Lung microvascular endothelial cell (primary cell): ENCODE measurements around the gene TTN. TPM values are rescaled to one million over a fixed set of nuclear protein-coding genes. Genes with fewer than 3 reads are reported as not detected.
A peak's percentile ranks its signal among the peaks of the same experiment; 100 is the strongest.

Experiments used
- DNase-seq, 2 donors: peaks; one replicate each; pipeline versions ENCODE4 v3.0.0 to v3.0.0-alpha.2; 2010; ENCODE audit warnings: low read depth in 2 of 2
- total RNA-seq: library from RNA; depleted of rRNA; stranded (reverse); fragments of >200 nt; gene quantifications from 2 replicates; pipeline ENCODE4 v1.2.1, GENCODE V29; 2014

The TTN gene
- total RNA-seq, 1 donor from 2014 or later, result 0.60 TPM

- no peak for DNase-seq
These were observed 4.7 kb upstream of the TTN start for GRCh38 chr2:178811901-178812300.

DNA sequence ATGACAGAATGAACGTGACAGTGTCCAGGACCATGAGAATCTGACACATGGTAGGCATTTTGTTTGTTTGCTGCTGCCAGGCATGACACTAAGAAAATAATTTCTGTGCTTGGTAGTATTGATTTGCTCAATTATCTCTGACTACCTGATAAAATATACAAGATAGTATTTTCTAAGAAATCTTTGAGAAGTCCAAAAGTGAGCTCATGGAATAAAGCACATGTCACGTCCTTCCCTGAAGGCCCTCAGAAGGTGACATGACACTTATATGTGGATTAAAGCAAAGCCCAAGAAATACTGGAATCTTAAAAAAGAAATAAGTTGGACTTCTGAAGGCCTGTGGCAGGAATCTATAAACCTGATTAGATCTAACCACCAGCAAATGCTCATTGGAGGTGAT is 3.8 kb upstream of the TTN start:
- no peak for DNase-seq

DNA sequence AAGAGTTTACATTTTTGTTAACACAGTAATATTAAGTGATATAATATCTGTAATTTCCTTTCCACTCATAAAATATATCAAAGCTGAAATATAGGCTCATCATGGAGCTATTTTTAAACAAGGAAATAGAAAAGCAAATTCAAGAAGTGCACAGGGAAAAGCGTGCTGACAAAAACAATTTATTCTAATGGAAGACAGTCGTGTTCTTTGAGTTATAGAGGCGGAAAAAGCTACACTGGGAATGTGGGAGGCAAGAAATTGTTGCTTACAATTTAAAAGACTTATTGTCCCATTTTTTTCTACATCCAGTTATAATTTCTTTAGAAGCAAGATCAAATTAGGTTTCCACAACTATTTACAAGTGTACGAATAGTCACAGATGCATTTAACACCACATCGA is 3.2 kb upstream of the TTN start:
- no peak for DNase-seq

GRCh38 chr2:178806543-178806942 is 680 bp downstream of the TTN start:
- no peak for DNase-seq

GRCh38 chr2:178805457-178805856 is 1.8 kb downstream of the TTN start:
- no peak for DNase-seq

- peak in 1 of 2 donors; percentile 11 for DNase-seq
These were observed 2.4 kb downstream of the TTN start for GRCh38 chr2:178804791-178805190.

DNA sequence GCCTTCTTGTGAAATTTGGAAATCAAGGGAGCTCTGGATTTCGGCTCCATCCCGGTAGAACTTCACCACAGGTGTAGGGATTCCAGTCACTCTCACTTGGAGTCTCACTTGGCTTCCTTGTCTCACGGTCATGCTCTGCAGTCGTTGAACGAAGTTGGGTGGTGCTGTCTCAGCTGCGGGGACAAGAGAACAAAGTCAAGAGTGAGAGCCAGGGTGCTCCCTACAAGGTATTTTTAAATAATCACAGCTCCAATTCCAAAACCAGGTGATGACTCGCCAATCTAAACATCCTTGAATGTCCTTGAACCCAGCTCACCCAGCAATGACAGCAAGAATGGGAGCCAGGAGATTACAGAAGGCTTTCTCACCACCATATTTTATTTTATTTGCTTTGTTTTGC is 6.7 kb downstream of the TTN start:
- no peak for DNase-seq

DNA sequence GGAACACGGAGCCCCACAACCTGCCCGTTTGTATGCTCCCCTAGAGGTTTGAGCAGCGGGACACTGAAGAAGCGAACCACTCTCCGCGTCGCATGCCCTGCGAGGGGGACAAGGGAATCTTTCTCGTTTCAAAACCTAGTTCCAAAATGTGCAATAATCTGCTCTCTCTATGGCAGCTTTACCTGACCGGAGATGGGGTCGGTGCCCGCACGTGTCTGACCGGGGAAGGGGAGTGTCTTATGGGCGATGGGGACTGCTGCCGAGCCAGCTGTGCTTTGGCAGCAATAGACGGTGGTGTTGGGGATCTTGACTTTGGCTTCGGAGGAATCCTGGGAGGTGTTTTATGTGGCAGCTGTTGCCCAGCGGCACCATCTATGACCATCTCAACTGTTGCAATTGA is 7.9 kb downstream of the TTN start:
- DNase-seq, result no peak

- DNase-seq, result peak; percentile 61 to 83
These were observed 11.0 kb downstream of the TTN start for GRCh38 chr2:178796079-178796677.

DNA sequence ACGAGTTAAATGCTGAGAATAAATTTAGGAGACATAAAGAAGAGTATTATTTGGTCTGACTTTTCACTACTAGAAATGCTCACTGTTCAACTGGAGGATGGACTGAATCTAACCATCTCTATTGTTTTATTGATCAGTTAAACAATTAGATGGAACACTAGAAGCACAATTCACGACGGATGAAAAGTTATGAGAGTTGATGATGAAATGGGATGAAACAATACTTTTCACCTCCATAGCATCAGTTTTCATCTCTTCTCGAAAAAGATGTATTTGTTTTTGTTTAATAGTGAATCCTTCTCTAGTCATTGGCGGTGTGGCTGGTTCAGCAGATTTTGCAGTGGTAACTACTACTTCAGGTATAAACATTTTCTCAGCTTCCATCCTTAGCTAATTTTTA is 19.3 kb downstream of the TTN start:
- DNase-seq, result no peak

- no peak for DNase-seq
These were observed 20.1 kb downstream of the TTN start for GRCh38 chr2:178787155-178787554.

- no peak for DNase-seq
These were observed 23.3 kb downstream of the TTN start for GRCh38 chr2:178783889-178784288.

DNA sequence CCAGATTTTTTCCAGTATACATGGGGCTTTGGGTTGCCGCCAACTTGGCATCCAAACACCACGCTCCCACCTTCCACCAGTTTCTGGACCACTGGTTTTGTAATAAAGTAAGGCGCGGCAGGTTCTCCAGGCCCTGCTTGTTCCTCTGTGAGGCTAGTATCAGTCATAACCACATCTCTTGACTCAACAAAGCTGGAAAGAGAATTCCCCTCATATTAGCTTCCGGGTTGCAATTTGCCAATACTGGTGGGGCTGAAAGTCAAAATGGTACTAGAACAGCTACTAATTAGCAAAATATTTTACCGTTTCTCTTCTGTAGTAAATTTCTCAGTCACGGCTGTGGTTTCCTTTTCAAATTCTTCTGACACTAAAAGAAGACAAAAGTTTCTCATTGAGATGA is 25.0 kb downstream of the TTN start:
- DNase-seq, result no peak

GRCh38 chr2:178777577-178777976 is 29.6 kb downstream of the TTN start:
- DNase-seq, result no peak

- no peak for DNase-seq
These were observed 30.5 kb downstream of the TTN start for GRCh38 chr2:178776751-178777150.

- DNase-seq, result no peak
These were observed 31.2 kb downstream of the TTN start for GRCh38 chr2:178775975-178776374.

GRCh38 chr2:178770518-178770917 is 36.7 kb downstream of the TTN start:
- no peak for DNase-seq

- peak in 1 of 2 donors; percentile 5 for DNase-seq
These were observed 39.8 kb downstream of the TTN start for GRCh38 chr2:178767094-178768060.

DNA sequence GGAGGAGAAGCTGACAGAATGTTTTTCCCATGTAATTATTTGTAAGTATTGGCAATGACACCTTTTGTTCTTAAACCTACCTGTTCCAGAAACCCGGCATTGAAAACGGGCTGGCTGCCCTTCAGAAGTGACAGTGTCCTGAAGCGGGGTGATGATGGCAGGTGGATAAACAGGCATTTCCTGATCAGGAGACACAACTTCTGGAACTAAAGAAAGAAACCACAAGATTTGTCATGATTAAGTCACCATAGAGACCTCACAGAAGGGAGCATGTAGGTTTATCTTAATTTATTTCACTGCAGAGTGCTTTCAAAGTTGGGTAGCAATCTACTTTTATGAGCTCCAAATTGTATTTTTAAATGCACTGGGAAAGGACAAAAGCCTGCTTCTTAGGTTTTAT is 43.1 kb downstream of the TTN start:
- no peak for DNase-seq

DNA sequence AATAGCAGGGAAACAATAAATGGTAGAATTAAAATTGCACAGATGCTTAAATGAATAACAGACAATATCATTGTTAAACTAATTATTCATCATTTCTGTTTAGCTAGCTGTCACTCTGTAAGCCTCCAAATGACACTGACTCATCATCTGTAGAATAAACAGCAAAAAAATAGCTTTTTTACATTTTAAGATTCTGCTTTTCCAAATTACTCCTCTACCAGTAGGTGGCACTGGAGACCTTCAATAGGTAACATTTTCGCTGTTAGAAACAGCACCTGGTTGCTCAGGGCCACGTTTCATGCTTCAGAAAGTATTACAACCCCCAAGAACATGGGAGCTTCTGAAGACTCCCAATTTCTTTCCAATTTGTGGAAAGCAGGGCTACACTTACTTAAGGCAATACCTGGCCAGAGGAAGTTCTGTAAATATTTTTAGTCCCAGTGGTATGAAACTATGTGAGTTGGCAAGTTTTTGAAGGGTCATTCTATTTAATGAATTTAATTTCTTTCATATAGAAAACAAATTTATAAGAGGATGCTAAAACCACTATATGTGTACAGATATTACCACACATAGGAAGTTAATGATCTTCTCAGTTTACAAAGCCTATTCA is 45.4 kb downstream of the TTN start:
- DNase-seq, result peak; percentile 58 to 78

DNA sequence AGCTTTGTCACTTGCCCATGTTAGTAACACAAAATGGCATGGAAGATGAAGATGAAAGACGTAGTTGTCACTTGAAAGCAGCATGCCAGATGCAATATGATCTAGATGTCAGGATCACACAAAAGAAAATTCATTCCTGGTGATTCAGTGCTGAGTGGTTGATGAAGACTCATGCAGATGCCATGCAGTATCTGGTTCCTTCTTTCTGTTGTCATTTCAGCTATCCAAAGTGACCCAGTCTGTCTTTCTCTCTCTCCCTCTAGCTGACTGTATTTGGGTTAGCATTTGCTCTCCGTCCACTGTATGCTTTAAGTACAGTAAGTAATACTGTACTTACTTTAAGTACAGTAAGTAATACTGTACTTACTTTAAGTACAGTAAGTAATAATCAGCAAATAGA is 50.4 kb downstream of the TTN start:
- DNase-seq, result no peak

GRCh38 chr2:178756343-178756742 is 50.9 kb downstream of the TTN start:
- no peak for DNase-seq

GRCh38 chr2:178747767-178748166 is 59.5 kb downstream of the TTN start:
- peak; percentile 2 to 8 for DNase-seq
